HCT116 (cell line): ENCODE results near the gene TTC24. TPM values are rescaled to one million over a fixed set of nuclear protein-coding genes. Genes with fewer than 3 reads are reported as not detected.

Experiments
- ATAC-seq: fragments of 200-7000 bp; cut with Tn5 transposase; 2 replicates; pipeline ENCODE4 v1.9.1; 2020; ENCODE audit warnings: mild to moderate bottlenecking, moderate library complexity
- BruUV-seq: library from RNA; stranded (reverse); fragments of 400-500 nt; replicated peaks from 2 replicates; lab custom pipeline; 2021; lab: Mats Ljungman, UMichigan
- CTCF ChIA-PET: fragments of 300-600 bp; sonication (Branson Sonifier 250); formaldehyde crosslinking; loops from one replicate; lab custom pipeline; 2021; ENCODE audit warnings: antibody characterized with exemption; lab: Charles Lee
- POLR2A ChIA-PET: fragments of 300-600, 350-600 bp; sonication (Branson Sonifier 250); formaldehyde crosslinking; loops from one replicate; lab custom pipeline; 2021; ENCODE audit warnings: antibody characterized with exemption; lab: Charles Lee
- RAD21 ChIA-PET, 2 experiments: fragments of 300-600 bp; sonication (Branson Sonifier 250); formaldehyde crosslinking; loops; one replicate each; lab custom pipeline; 2023; ENCODE audit warnings: low total read pairs in 2 of 2; ENCODE audit not compliant: uncharacterized antibody in 2 of 2, unreplicated experiment in 2 of 2, low non-redundant PET in 1 of 2; lab: Charles Lee
- DNase-seq: peaks from one replicate; pipeline ENCODE4 v3.0.0-alpha.2; 2010; ENCODE audit warnings: low read depth, low spot score
- H2AFZ ChIP-seq: fragments of 200-600 bp; shearing (Covaris generic), sonication (generic); 2 replicates; pipeline ENCODE4 v1.6.1; 2017; ENCODE audit warnings: low read depth, mixed run types, mixed read lengths, antibody characterized with exemption, low read length; ENCODE audit not compliant: poor library complexity, severe bottlenecking
- H3K27ac ChIP-seq: 2 replicates; pipeline ENCODE4 v1.5.1; 2012; ENCODE audit warnings: low read depth, low read length
- H3K27me3 ChIP-seq: fragments of 200-600 bp; sonication (generic); 2 replicates; pipeline ENCODE4 v1.6.1; 2016; ENCODE audit warnings: mixed run types, low read length, mixed read lengths; ENCODE audit not compliant: insufficient read depth
- H3K36me3 ChIP-seq, 2 experiments: fragments of 200-500 bp in 1 of 2; fragments of 200-600 bp in 1 of 2; sonication (Bioruptor generic) in 1 of 2; sonication (generic) in 1 of 2; 2 replicates each; pipeline versions ENCODE4 v1.5.1 to v1.6.1; 2014 to 2016; ENCODE audit warnings: low read length in 2 of 2, inconsistent platforms in 1 of 2, mixed read lengths in 1 of 2, mixed run types in 1 of 2; ENCODE audit not compliant: insufficient read depth in 2 of 2, control insufficient read depth in 1 of 2
- H3K4me1 ChIP-seq, 2 experiments: fragments of 200-600 bp in 1 of 2; sonication (generic) in 1 of 2; 2 replicates each; pipeline versions ENCODE4 v1.5.1 to v1.6.1; 2012 to 2017; ENCODE audit warnings: low read length in 2 of 2, inconsistent platforms in 1 of 2, mild to moderate bottlenecking in 1 of 2, mixed read lengths in 1 of 2, mixed run types in 1 of 2, moderate library complexity in 1 of 2; ENCODE audit not compliant: insufficient read depth in 2 of 2, control insufficient read depth in 1 of 2
- H3K4me2 ChIP-seq: fragments of 200-600 bp; sonication (generic); 2 replicates; pipeline ENCODE4 v1.6.1; 2017; ENCODE audit warnings: mixed run types, low read length, mixed read lengths
- H3K4me3 ChIP-seq, 2 experiments: fragments of 200-600 bp in 1 of 2; sonication (generic) in 1 of 2; replicated peaks in 1 of 2; 2 replicates each; pipeline ENCODE4 v1.5.1; 2011 to 2016; ENCODE audit warnings: low read length in 2 of 2, control low read depth in 1 of 2, low read depth in 1 of 2, mild to moderate bottlenecking in 1 of 2, mixed read lengths in 1 of 2, mixed run types in 1 of 2
- H3K79me2 ChIP-seq: fragments of 200-600 bp; sonication (generic); 2 replicates; pipeline ENCODE4 v1.6.1; 2017; ENCODE audit warnings: mild to moderate bottlenecking, mixed run types, low read length, moderate library complexity, mixed read lengths; ENCODE audit not compliant: insufficient read depth
- H3K9ac ChIP-seq: fragments of 200-600 bp; sonication (generic); 2 replicates; pipeline ENCODE4 v1.6.1; 2016; ENCODE audit warnings: low read length, mixed read lengths
- H3K9me2 ChIP-seq: fragments of 200-600 bp; sonication (generic), shearing (Covaris generic); 2 replicates; pipeline ENCODE4 v1.6.1; 2017; ENCODE audit warnings: mixed run types, mild to moderate bottlenecking, moderate library complexity; ENCODE audit not compliant: insufficient read depth
- H3K9me3 ChIP-seq, 2 experiments: fragments of 200-500 bp in 1 of 2; fragments of 200-600 bp in 1 of 2; sonication (Bioruptor generic) in 1 of 2; sonication (generic) in 1 of 2; 2 replicates each; pipeline ENCODE4 v1.6.1; 2014 to 2017; ENCODE audit warnings: low read length in 2 of 2, mixed read lengths in 2 of 2, inconsistent platforms in 1 of 2, low read depth in 1 of 2, mild to moderate bottlenecking in 1 of 2, mixed run types in 1 of 2, moderate library complexity in 1 of 2; ENCODE audit not compliant: control insufficient read depth in 1 of 2, insufficient read depth in 1 of 2
- H4K20me1 ChIP-seq: fragments of 200-600 bp; sonication (generic), shearing (Covaris generic); 2 replicates; pipeline ENCODE4 v1.6.1; 2017; ENCODE audit warnings: mixed run types, mild to moderate bottlenecking, moderate library complexity; ENCODE audit not compliant: insufficient read depth
- CTCF ChIP-seq, 3 experiments: fragments of 200-600 bp in 1 of 3; sonication (generic) in 1 of 3; IDR thresholded peaks in 2 of 3; conservative IDR thresholded peaks in 1 of 3; 2 replicates each; pipeline ENCODE4 v1.5.1; 2012 to 2017; ENCODE audit warnings: low read depth in 2 of 3, low read length in 2 of 3, antibody characterized with exemption in 1 of 3, borderline replicate concordance in 1 of 3, control low read depth in 1 of 3, mild to moderate bottlenecking in 1 of 3, mixed read lengths in 1 of 3, mixed run types in 1 of 3, moderate library complexity in 1 of 3; ENCODE audit not compliant: insufficient read depth in 1 of 3
- FOSL1 ChIP-seq: IDR thresholded peaks from 2 replicates; pipeline ENCODE4 v1.6.1; 2012; ENCODE audit warnings: low read depth
- JUND ChIP-seq: IDR thresholded peaks from 2 replicates; pipeline ENCODE4 v1.6.1; 2012
- REST ChIP-seq: IDR thresholded peaks from 2 replicates; pipeline ENCODE4 v1.6.1; 2012; ENCODE audit warnings: low read depth
- ZBTB33 ChIP-seq: IDR thresholded peaks from 2 replicates; pipeline ENCODE4 v1.6.1; 2011; ENCODE audit warnings: mild to moderate bottlenecking, low read length, moderate library complexity; ENCODE audit not compliant: insufficient replicate concordance; ENCODE audit errors: extremely low read depth
- intact Hi-C: fragments of 100-400 bp; cut with micrococcal nuclease; formaldehyde crosslinking; loops from 2 replicates; pipeline ENCODE4 v1.10.0; 2022
- total RNA-seq: library from RNA; stranded (reverse); gene quantifications from one replicate; pipeline ENCODE4 v1.2.1, GENCODE V29; 2021; ENCODE audit not compliant: unreplicated experiment

Gene TTC24
- total RNA-seq, 1 experiment from 2014 or later, result not detected

GRCh38 chr1:156556354-156556753 lies 23.2 kb upstream of the TTC24 start:
- H3K79me2 ChIP-seq, result no peaks in the 10 kb centered on the region
- peaks cover 0 to 16% of the 10 kb centered on the region in 2 experiments; a peak in 2 of 4 replicates for H3K4me1 ChIP-seq
- no peaks in the 10 kb centered on the region for H3K9me3 ChIP-seq
- no peak overlapping the region for H2AFZ ChIP-seq
- no TSS peak for BruUV-seq
- H3K9me2 ChIP-seq, result no peaks in the 10 kb centered on the region
- intact Hi-C loops, result no loop called here
- no peak for DNase-seq
- no peak overlapping the region for H3K4me3 ChIP-seq
- H4K20me1 ChIP-seq, result no peaks in the 10 kb centered on the region
- no peak overlapping the region for H3K9ac ChIP-seq
- peaks cover 15 to 25% of the 10 kb centered on the region in 2 experiments; a peak in 3 of 4 replicates for H3K36me3 ChIP-seq
- H3K27me3 ChIP-seq, result no peaks in the 10 kb centered on the region
- ChIA-PET CTCF (no interaction called here), POLR2A (no interaction called here), RAD21 (no interaction called here)
- TF ChIP-seq JUND (no peak), ZBTB33 (no peak), REST (no peak), CTCF (IDR thresholded peaks at IDR 0.05 in 2 of 3, conservative IDR thresholded peaks at IDR 0.05 in 1 of 3; ENCODE audit: borderline replicate concordance in 1 of 3, insufficient read depth in 1 of 3, low read depth in 2 of 3, low read length in 2 of 3) (no peak), FOSL1 (no peak)
- H3K27ac ChIP-seq, result no peak overlapping the region
- H3K4me2 ChIP-seq, result no peak overlapping the region
- ATAC-seq, result no peak
